ENCODE results near the gene NGEF.

The NGEF gene

DNA sequence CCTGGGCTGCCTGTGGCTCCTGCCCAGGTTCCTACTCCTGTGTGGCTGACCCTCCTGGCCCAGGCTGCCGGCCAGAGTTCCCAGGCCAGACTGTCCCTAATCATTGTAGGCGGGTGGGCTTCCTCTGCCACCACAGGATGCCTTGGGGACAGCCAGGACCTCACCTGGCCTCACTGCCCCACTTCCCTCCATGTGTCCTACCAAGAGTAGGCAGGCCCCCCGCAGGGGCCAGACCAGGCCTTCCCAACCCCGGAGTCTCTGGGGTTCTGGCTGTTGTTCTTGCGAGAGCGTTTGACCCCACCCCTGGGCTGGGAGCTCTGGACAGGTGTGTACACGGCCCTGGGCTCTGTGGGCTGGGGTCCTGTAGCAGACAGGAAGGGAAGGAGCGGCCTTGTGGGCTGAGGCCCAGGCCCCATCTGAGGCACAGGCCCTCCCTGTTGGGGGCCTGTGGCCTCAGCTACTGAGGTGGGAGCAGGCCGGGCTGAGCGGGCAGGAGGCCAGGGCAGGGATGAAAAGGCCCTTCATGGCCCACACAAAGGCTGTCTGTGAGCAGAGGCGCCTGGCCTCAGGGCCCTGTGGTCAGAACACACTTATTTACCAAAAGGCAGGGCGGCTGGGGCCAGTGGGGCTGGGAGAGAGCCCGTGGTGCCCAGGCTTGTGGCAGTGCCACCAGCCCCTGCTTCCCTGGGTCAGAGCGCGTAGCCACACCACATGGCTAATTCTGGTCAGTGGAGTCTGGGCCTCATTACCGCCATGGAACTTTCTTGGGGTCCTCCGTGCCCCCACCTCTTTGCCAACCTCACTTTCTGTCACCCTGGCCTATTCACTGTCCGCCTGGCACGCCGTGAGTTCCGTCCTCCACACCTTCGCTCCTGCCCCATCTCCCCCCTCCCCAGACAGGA lies 141.0 kb downstream of the NGEF start:
- TF ChIP-seq TAF1 (IDR thresholded peaks at IDR 0.05; ENCODE audit: borderline replicate concordance, insufficient read depth, low read length) (no peak), FOXP2 (optimal IDR thresholded peaks at IDR 0.05; ENCODE audit: borderline replicate concordance, extremely low read depth, extremely low read length, insufficient read depth) (no peak), POLR2AphosphoS5 (IDR thresholded peaks at IDR 0.05; ENCODE audit: low read depth, low read length) (no peak), SIN3A (IDR thresholded peaks at IDR 0.05; ENCODE audit: borderline replicate concordance, insufficient read depth, low read length) (no peak)
- TF ChIP-seq, protein P1, sequence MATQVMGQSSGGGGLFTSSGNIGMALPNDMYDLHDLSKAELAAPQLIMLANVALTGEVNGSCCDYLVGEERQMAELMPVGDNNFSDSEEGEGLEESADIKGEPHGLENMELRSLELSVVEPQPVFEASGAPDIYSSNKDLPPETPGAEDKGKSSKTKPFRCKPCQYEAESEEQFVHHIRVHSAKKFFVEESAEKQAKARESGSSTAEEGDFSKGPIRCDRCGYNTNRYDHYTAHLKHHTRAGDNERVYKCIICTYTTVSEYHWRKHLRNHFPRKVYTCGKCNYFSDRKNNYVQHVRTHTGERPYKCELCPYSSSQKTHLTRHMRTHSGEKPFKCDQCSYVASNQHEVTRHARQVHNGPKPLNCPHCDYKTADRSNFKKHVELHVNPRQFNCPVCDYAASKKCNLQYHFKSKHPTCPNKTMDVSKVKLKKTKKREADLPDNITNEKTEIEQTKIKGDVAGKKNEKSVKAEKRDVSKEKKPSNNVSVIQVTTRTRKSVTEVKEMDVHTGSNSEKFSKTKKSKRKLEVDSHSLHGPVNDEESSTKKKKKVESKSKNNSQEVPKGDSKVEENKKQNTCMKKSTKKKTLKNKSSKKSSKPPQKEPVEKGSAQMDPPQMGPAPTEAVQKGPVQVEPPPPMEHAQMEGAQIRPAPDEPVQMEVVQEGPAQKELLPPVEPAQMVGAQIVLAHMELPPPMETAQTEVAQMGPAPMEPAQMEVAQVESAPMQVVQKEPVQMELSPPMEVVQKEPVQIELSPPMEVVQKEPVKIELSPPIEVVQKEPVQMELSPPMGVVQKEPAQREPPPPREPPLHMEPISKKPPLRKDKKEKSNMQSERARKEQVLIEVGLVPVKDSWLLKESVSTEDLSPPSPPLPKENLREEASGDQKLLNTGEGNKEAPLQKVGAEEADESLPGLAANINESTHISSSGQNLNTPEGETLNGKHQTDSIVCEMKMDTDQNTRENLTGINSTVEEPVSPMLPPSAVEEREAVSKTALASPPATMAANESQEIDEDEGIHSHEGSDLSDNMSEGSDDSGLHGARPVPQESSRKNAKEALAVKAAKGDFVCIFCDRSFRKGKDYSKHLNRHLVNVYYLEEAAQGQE (IDR thresholded peaks at IDR 0.05; ENCODE audit: insufficient read depth in 1 of 2, low read depth in 2 of 2, low read length in 2 of 2) = no peak

DNA sequence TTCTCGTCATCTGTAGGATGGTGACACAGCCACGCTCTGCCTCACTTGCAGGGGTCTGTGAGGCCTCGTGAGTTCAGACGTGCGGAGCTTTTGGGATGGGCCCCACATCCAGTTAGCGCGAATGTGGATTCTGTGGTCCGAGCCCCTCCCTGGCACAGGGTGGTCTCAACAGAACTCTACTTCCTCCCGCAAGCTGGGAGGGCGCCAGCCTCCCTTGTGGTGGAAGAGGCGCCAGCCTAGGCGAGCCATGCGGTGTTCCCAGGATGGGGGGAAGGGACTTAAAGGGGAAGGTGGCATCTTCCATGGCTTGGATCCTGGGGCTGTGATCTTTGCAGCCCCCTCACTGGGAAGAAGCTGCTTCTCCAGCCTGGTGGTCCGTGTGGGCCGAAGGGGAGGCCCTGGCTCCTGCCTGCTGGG lies 141.6 kb downstream of the NGEF start:
- TF ChIP-seq, protein P1 (IDR thresholded peaks at IDR 0.05; ENCODE audit: insufficient read depth in 1 of 2, low read depth in 2 of 2, low read length in 2 of 2) = no peak
- TF ChIP-seq SIN3A (IDR thresholded peaks at IDR 0.05; ENCODE audit: borderline replicate concordance, insufficient read depth, low read length) (no peak), POLR2AphosphoS5 (IDR thresholded peaks at IDR 0.05; ENCODE audit: low read depth, low read length) (no peak), TAF1 (IDR thresholded peaks at IDR 0.05; ENCODE audit: borderline replicate concordance, insufficient read depth, low read length) (no peak), FOXP2 (optimal IDR thresholded peaks at IDR 0.05; ENCODE audit: borderline replicate concordance, extremely low read depth, extremely low read length, insufficient read depth) (no peak)

DNA sequence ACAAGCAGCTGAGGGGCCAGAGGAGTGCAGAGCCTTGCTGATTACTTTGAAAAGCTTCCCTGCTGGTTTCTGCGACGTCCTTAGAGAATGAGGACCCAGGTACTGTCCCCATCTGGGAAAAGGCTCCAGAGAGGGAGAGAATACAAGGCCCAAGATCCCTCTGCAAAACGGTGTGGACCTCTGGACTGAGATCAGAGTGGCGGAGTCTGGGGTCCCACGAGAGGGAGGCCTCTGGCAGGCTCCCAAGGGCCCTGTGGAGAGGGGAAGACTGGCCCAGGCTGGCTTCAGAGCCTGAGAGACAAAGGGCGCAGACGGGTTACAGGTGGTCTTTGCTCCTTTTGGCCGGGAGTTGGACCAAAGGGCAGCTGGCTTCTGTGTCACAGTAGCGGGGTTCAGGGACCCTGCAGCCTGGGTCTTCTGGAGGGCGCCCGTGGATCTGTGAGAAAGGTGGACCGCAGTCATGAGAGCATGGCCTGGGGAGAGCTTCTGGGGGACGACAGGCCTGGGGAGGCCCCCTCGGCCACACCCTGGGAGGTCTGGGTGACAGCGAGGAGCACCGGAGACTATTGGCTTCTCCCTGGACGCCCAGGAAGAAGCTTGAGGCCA lies 142.2 kb downstream of the NGEF start:
- TF ChIP-seq, protein P1 (IDR thresholded peaks at IDR 0.05; ENCODE audit: insufficient read depth in 1 of 2, low read depth in 2 of 2, low read length in 2 of 2) = no peak
- TF ChIP-seq SIN3A (IDR thresholded peaks at IDR 0.05; ENCODE audit: borderline replicate concordance, insufficient read depth, low read length) (no peak), FOXP2 (optimal IDR thresholded peaks at IDR 0.05; ENCODE audit: borderline replicate concordance, extremely low read depth, extremely low read length, insufficient read depth) (no peak), TAF1 (IDR thresholded peaks at IDR 0.05; ENCODE audit: borderline replicate concordance, insufficient read depth, low read length) (no peak), POLR2AphosphoS5 (IDR thresholded peaks at IDR 0.05; ENCODE audit: low read depth, low read length) (no peak)

DNA sequence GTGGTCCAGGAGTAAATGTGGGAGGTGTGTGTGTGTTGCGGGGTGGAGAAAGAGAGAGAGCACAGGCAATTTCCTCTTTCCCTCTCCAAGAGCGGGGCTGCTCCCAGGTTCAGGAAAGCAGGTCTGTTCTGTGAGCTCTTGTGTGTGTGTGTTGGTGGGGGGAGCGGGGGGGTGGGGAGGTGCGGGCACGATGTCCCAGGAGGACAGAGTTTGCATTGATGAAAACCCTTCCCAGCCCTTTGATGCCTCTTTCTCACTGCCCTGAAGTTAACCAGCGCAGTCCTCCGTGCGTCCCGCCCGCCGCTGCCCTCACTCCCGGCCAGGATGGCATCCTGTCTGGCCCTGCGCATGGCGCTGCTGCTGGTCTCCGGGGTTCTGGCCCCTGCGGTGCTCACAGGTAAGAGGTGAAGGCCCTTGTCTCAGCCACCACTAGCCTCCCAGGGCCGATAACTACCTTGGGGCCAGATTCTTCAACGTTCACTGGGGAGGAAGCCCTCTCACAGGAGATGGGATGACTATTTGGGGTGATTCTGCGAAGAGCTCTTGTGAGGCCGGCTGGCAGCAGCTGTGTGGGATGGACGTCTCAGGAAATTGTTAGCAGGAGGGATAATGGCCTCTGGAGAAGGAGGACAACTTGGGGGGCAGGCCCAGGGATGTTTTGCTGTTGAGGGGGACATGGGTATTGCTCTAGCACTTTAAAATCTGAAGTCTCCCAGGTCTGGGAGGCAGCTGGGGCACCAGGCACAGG lies 142.9 kb downstream of the NGEF start, which contains the start of gene SNORC:
SNORC (plus strand) TSS at position 247 of the 748 bp plus-strand sequence; CDS start at position 325, 78 bp downstream.
- TF ChIP-seq, protein P1 (IDR thresholded peaks at IDR 0.05; ENCODE audit: insufficient read depth in 1 of 2, low read depth in 2 of 2, low read length in 2 of 2) = no peak
- TF ChIP-seq FOXP2 (optimal IDR thresholded peaks at IDR 0.05; ENCODE audit: borderline replicate concordance, extremely low read depth, extremely low read length, insufficient read depth) (no peak), TAF1 (IDR thresholded peaks at IDR 0.05; ENCODE audit: borderline replicate concordance, insufficient read depth, low read length) (no peak)
